AG09319 (cell line): Measurements from ENCODE around the gene MEGF11.

Source experiments
- DNase-seq: peaks from one replicate; pipeline ENCODE4 v3.0.0-alpha.2; 2010; ENCODE audit warnings: low read depth; ENCODE audit errors: extremely low read depth
- TF ChIP-seq, protein P1 (sequence below): IDR thresholded peaks from 2 replicates; pipeline ENCODE4 v1.5.1; 2011; ENCODE audit warnings: low read depth, mild to moderate bottlenecking, inconsistent platforms, low read length, moderate library complexity

The MEGF11 gene

GRCh38 chr15:65962187-65962586, 291.4 kb downstream of the MEGF11 start:
- TF ChIP-seq, protein P1, sequence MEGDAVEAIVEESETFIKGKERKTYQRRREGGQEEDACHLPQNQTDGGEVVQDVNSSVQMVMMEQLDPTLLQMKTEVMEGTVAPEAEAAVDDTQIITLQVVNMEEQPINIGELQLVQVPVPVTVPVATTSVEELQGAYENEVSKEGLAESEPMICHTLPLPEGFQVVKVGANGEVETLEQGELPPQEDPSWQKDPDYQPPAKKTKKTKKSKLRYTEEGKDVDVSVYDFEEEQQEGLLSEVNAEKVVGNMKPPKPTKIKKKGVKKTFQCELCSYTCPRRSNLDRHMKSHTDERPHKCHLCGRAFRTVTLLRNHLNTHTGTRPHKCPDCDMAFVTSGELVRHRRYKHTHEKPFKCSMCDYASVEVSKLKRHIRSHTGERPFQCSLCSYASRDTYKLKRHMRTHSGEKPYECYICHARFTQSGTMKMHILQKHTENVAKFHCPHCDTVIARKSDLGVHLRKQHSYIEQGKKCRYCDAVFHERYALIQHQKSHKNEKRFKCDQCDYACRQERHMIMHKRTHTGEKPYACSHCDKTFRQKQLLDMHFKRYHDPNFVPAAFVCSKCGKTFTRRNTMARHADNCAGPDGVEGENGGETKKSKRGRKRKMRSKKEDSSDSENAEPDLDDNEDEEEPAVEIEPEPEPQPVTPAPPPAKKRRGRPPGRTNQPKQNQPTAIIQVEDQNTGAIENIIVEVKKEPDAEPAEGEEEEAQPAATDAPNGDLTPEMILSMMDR = no peak; the same call in none of the 2 replicates
- DNase-seq = no peak

- DNase-seq = no peak
- TF ChIP-seq, protein P1 = no peak
Observed at GRCh38 chr15:65960586-65960985, 293.0 kb downstream of the MEGF11 start.

DNA sequence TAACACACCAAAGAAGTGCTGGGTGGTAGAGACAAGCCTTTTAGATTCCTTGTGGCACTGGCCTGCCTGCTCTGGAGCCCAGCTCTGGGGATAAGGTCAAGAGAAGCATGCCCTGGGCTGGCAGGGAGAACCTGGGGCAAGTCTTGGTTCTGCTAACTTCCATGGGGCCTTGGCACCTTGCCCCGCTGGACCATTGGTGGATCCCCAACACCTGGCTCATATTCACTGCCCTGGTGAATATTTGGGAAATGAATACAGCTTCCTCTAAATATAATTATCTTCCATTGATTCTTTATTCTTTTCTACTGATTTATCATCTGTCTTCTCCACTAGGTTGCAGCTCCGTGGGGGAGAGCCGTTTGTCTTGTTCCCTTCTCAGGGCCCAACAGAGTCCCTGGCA, 294.7 kb downstream of the MEGF11 start:
- TF ChIP-seq, protein P1 = no peak
- no peak for DNase-seq

GRCh38 chr15:65957451-65957850, 296.1 kb downstream of the MEGF11 start:
- TF ChIP-seq, protein P1 = no peak
- DNase-seq = no peak

DNA sequence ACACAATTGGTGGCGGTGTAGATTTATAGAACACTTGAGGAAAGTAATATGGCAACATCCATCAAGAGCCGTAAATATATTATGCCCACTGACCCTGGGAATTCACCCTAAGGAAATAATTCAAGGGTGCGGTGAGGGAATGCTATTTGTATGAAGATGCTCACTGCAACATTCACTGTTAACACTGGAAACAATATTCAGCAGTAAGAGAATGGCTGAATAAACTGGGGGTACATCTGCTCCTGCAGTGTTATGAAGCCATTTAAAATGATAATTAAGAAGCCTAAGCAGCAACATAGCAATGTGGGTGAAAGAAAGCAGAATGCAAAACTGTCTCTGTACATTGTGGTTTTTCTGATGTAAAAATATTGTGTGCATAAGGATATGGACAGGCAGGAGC, 296.7 kb downstream of the MEGF11 start:
- DNase-seq = no peak

GRCh38 chr15:65956307-65956706, 297.2 kb downstream of the MEGF11 start:
- no peak for DNase-seq

More for the DNA sequence above, 296.7 kb downstream of the MEGF11 start:
- TF ChIP-seq, protein P1 = no peak

GRCh38 chr15:65954289-65954741, 299.2 kb downstream of the MEGF11 start:
- TF ChIP-seq, protein P1 = no peak
- DNase-seq = no peak

More at GRCh38 chr15:65956307-65956706, 297.2 kb downstream of the MEGF11 start:
- TF ChIP-seq, protein P1 = no peak
